H1 (cell line): ENCODE data around the gene SERTAD2. TPM values are rescaled to one million over a fixed set of nuclear protein-coding genes. Genes with fewer than 3 reads are reported as not detected.

ENCODE experiments used
- ATF3 ChIP-seq: IDR thresholded peaks from 2 replicates; pipeline ENCODE4 v1.6.1; 2011; ENCODE audit warnings: low read depth, mild to moderate bottlenecking, low read length; ENCODE audit not compliant: insufficient read depth
- CHD1 ChIP-seq: IDR thresholded peaks from 2 replicates; pipeline ENCODE4 v1.6.1; 2012; ENCODE audit warnings: low read depth, low read length, improper control_type of control experiment
- YY1 ChIP-seq: IDR thresholded peaks from 2 replicates; pipeline ENCODE4 v1.6.1; 2011; ENCODE audit warnings: low read depth, mild to moderate bottlenecking, low read length
- polyA plus RNA-seq, 7 experiments: library from polyadenylated mRNA; depleted of rRNA in 3 of 7; stranded (reverse) in 5 of 7; unstranded in 2 of 7; fragments of >200 nt in 5 of 7; fragments of 200-250 nt in 2 of 7; gene quantifications; 1 replicate in 5 of 7; 2 replicates in 1 of 7; 4 replicates in 1 of 7; pipeline versions ENCODE4 v1.2.1 to v1.2.3, GENCODE V29; 2011 to 2013; ENCODE audit warnings: missing spikeins in 2 of 7, mixed read lengths in 2 of 7
- total RNA-seq: library from RNA; stranded (reverse); fragmentation: NEBNext Ultra II Directional; extraction: Animal tissue kit (Norgen Biotek cat#: 25700); gene quantifications from 2 replicates; pipeline ENCODE4 v1.2.1, GENCODE V29; 2021

The SERTAD2 gene
- total and polyA plus RNA-seq, 2 of the 8 experiments (the other 6 are each of a cell fraction or from before 2014, with no cell fraction given), result 2.9 to 4.5 TPM

GRCh38 chr2:64650296-64650695, 3.4 kb downstream of the SERTAD2 start (continued):
- TF ChIP-seq YY1 (no peak), CHD1 (no peak), ATF3 (no peak)
